OCI-M1 (cell line): ENCODE results near the gene TRNT1.

ENCODE experiments used
- DNase-seq: peaks from one replicate; lab custom pipeline; 2025; lab: John Stamatoyannopoulos, UW

The TRNT1 gene

GRCh38 chr3:3126477-3127431 lies at the start of gene TRNT1:
Gene TRNT1 (plus strand): TSS chr3:3126940. CDS start chr3:3129041, 2,101 bp downstream.
- peak; percentile 98 for DNase-seq

GRCh38 chr3:3080309-3080708 lies 46.4 kb upstream of the TRNT1 start:
- DNase-seq: no peak

- DNase-seq: no peak
Observed at GRCh38 chr3:3081381-3082233, 45.1 kb upstream of the TRNT1 start.

GRCh38 chr3:3082234-3082924 lies 44.4 kb upstream of the TRNT1 start:
- DNase-seq: no peak

GRCh38 chr3:3084890-3085289 lies 41.9 kb upstream of the TRNT1 start:
- DNase-seq: no peak

GRCh38 chr3:3085782-3086181 lies 41.0 kb upstream of the TRNT1 start:
- DNase-seq: no peak

GRCh38 chr3:3086239-3086638 lies 40.5 kb upstream of the TRNT1 start:
- peak; percentile 57 for DNase-seq

GRCh38 chr3:3087279-3087678 lies 39.5 kb upstream of the TRNT1 start:
- no peak for DNase-seq

GRCh38 chr3:3087716-3088465 lies 38.8 kb upstream of the TRNT1 start:
- no peak for DNase-seq

- no peak for DNase-seq
Observed at GRCh38 chr3:3089017-3089416, 37.7 kb upstream of the TRNT1 start.

GRCh38 chr3:3097958-3098357 lies 28.8 kb upstream of the TRNT1 start:
- DNase-seq: no peak

- DNase-seq: no peak
Observed at GRCh38 chr3:3101660-3102458, 24.9 kb upstream of the TRNT1 start.

GRCh38 chr3:3102751-3103150 lies 24.0 kb upstream of the TRNT1 start:
- no peak for DNase-seq

- no peak for DNase-seq
Observed at GRCh38 chr3:3105246-3105645, 21.5 kb upstream of the TRNT1 start.

GRCh38 chr3:3105815-3106214 lies 20.9 kb upstream of the TRNT1 start:
- no peak for DNase-seq

GRCh38 chr3:3107181-3107580 lies 19.6 kb upstream of the TRNT1 start:
- DNase-seq: no peak

- DNase-seq: no peak
Observed at GRCh38 chr3:3107858-3108257, 18.9 kb upstream of the TRNT1 start.

- peak; percentile 79 for DNase-seq
Observed at GRCh38 chr3:3109407-3110298, 17.1 kb upstream of the TRNT1 start.

- DNase-seq: peak; percentile 79
Observed at GRCh38 chr3:3110299-3110630, 16.5 kb upstream of the TRNT1 start, which contains the start of gene IL5RA. Gene IL5RA (minus strand): TSS chr3:3110374. CDS start chr3:3104984, 5,390 bp downstream.
